ENCODE measurements around the gene APBB1IP. TPM values are rescaled to one million over a fixed set of nuclear protein-coding genes. Genes with fewer than 3 reads are reported as not detected.

Gene APBB1IP
- total RNA-seq, 1 experiment from 2014 or later = 0.22 TPM

DNA sequence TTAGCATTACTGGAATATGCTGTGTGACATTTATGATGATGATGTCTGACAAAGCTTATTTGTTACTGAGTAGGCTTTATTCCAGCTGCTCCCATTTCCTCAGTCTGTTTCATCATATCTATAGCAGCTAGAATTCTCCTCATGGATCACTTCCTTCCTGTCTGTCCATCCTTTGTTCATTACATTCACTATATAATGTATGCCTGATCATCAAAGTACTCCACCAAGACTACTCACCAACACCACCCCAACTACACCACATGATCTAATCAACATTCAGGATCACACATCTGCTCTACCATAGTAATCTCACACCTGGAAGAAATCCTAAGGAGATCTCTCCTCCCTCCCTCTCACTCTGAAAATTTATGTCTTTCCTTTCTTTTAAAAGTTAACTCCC is 61.3 kb downstream of the APBB1IP start (continued):
- TF ChIP-seq, protein P1, sequence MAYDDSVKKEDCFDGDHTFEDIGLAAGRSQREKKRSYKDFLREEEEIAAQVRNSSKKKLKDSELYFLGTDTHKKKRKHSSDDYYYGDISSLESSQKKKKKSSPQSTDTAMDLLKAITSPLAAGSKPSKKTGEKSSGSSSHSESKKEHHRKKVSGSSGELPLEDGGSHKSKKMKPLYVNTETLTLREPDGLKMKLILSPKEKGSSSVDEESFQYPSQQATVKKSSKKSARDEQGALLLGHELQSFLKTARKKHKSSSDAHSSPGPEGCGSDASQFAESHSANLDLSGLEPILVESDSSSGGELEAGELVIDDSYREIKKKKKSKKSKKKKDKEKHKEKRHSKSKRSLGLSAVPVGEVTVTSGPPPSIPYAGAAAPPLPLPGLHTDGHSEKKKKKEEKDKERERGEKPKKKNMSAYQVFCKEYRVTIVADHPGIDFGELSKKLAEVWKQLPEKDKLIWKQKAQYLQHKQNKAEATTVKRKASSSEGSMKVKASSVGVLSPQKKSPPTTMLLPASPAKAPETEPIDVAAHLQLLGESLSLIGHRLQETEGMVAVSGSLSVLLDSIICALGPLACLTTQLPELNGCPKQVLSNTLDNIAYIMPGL (CRISPR knock-in tag; IDR thresholded peaks at IDR 0.05) = no peak
- TF ChIP-seq, protein P2, sequence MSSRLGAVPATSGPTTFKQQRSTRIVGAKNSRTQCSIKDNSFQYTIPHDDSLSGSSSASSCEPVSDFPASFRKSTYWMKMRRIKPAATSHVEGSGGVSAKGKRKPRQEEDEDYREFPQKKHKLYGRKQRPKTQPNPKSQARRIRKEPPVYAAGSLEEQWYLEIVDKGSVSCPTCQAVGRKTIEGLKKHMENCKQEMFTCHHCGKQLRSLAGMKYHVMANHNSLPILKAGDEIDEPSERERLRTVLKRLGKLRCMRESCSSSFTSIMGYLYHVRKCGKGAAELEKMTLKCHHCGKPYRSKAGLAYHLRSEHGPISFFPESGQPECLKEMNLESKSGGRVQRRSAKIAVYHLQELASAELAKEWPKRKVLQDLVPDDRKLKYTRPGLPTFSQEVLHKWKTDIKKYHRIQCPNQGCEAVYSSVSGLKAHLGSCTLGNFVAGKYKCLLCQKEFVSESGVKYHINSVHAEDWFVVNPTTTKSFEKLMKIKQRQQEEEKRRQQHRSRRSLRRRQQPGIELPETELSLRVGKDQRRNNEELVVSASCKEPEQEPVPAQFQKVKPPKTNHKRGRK (CRISPR knock-in tag; IDR thresholded peaks at IDR 0.05; ENCODE audit: borderline replicate concordance) = no peak
- no peak for TF ChIP-seq NR2C2 (CRISPR knock-in tag; IDR thresholded peaks at IDR 0.05)
- no peak for TF ChIP-seq ZNF138 (CRISPR knock-in tag; conservative IDR thresholded peaks at IDR 0.05)
- TF ChIP-seq ATF1 (CRISPR knock-in tag; IDR thresholded peaks at IDR 0.05) = no peak
- TF ChIP-seq, protein P3, sequence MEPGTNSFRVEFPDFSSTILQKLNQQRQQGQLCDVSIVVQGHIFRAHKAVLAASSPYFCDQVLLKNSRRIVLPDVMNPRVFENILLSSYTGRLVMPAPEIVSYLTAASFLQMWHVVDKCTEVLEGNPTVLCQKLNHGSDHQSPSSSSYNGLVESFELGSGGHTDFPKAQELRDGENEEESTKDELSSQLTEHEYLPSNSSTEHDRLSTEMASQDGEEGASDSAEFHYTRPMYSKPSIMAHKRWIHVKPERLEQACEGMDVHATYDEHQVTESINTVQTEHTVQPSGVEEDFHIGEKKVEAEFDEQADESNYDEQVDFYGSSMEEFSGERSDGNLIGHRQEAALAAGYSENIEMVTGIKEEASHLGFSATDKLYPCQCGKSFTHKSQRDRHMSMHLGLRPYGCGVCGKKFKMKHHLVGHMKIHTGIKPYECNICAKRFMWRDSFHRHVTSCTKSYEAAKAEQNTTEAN (CRISPR knock-in tag; IDR thresholded peaks at IDR 0.05) = no peak
- TF ChIP-seq NFE2L1 (CRISPR knock-in tag; IDR thresholded peaks at IDR 0.05) = no peak
- no peak for TF ChIP-seq ESRRA (CRISPR knock-in tag; IDR thresholded peaks at IDR 0.05; ENCODE audit: borderline replicate concordance)
- TF ChIP-seq NFYB (CRISPR knock-in tag; conservative IDR thresholded peaks at IDR 0.05; ENCODE audit: low read depth) = no peak

DNA sequence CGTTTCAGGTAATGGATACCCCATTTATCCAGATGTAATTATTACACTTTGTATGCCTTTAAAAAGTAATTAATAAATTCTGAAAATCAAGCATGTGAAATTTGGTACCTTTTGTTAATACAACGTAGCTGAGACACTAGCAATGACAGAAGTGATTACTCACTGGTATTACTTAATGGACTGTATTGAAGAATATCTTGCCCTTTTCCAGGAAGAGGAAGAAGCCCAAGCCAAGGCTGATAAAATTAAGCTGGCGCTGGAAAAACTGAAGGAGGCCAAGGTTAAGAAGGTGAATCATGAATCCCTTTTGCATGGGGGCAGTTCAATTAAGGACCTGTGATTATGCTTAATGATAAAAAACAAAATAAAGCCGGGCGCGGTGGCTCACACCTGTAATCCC is 64.8 kb downstream of the APBB1IP start:
- H3K27me3 Mint-ChIP-seq (ENCODE audit: low read depth) = no peaks in the 10 kb centered on the region
- H3K4me3 Mint-ChIP-seq = no peak overlapping the region
- H3K36me3 Mint-ChIP-seq = no peaks in the 10 kb centered on the region
- ATAC-seq (no peak), DNase-seq (ENCODE audit: low spot score) (no peak)
- CTCF ChIA-PET = interaction anchor here (1.9 kb wide), 1 partner anchor 31 kb away, joined by 15 read pairs; no protein-coding TSS in a partner anchor
- no peak overlapping the region for H3K27ac Mint-ChIP-seq
- H3K9me3 Mint-ChIP-seq = no peaks in the 10 kb centered on the region
- TF ChIP-seq RORB (CRISPR knock-in tag; IDR thresholded peaks at IDR 0.05) (no peak), GTF2I (CRISPR knock-in tag; conservative IDR thresholded peaks at IDR 0.05) (no peak), OVOL2 (CRISPR knock-in tag; IDR thresholded peaks at IDR 0.05; ENCODE audit: borderline replicate concordance) (no peak), ZNF232 (CRISPR knock-in tag; IDR thresholded peaks at IDR 0.05) (no peak), RELA (CRISPR knock-in tag; IDR thresholded peaks at IDR 0.05; ENCODE audit: borderline replicate concordance) (no peak), TEAD4 (CRISPR knock-in tag; IDR thresholded peaks at IDR 0.05) (no peak), MXD4 (CRISPR knock-in tag; IDR thresholded peaks at IDR 0.05; ENCODE audit: borderline replicate concordance) (no peak)
- TF ChIP-seq, protein P4, sequence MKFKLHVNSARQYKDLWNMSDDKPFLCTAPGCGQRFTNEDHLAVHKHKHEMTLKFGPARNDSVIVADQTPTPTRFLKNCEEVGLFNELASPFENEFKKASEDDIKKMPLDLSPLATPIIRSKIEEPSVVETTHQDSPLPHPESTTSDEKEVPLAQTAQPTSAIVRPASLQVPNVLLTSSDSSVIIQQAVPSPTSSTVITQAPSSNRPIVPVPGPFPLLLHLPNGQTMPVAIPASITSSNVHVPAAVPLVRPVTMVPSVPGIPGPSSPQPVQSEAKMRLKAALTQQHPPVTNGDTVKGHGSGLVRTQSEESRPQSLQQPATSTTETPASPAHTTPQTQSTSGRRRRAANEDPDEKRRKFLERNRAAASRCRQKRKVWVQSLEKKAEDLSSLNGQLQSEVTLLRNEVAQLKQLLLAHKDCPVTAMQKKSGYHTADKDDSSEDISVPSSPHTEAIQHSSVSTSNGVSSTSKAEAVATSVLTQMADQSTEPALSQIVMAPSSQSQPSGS (CRISPR knock-in tag; IDR thresholded peaks at IDR 0.05; ENCODE audit: borderline replicate concordance, low read depth) = no peak
- TF ChIP-seq, protein P2 (CRISPR knock-in tag; IDR thresholded peaks at IDR 0.05; ENCODE audit: borderline replicate concordance) = no peak
- TF ChIP-seq, protein P1 (CRISPR knock-in tag; IDR thresholded peaks at IDR 0.05) = no peak
- TF ChIP-seq, protein P5, sequence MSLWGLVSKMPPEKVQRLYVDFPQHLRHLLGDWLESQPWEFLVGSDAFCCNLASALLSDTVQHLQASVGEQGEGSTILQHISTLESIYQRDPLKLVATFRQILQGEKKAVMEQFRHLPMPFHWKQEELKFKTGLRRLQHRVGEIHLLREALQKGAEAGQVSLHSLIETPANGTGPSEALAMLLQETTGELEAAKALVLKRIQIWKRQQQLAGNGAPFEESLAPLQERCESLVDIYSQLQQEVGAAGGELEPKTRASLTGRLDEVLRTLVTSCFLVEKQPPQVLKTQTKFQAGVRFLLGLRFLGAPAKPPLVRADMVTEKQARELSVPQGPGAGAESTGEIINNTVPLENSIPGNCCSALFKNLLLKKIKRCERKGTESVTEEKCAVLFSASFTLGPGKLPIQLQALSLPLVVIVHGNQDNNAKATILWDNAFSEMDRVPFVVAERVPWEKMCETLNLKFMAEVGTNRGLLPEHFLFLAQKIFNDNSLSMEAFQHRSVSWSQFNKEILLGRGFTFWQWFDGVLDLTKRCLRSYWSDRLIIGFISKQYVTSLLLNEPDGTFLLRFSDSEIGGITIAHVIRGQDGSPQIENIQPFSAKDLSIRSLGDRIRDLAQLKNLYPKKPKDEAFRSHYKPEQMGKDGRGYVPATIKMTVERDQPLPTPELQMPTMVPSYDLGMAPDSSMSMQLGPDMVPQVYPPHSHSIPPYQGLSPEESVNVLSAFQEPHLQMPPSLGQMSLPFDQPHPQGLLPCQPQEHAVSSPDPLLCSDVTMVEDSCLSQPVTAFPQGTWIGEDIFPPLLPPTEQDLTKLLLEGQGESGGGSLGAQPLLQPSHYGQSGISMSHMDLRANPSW (CRISPR knock-in tag; conservative IDR thresholded peaks at IDR 0.05; ENCODE audit: low read depth) = no peak
- POLR2A ChIA-PET = no interaction called here
- H3K4me1 Mint-ChIP-seq = no peaks in the 10 kb centered on the region
